GM23338 (cell line): Measurements from ENCODE around the gene TMCO4. TPM values are rescaled to one million over a fixed set of nuclear protein-coding genes. Genes with fewer than 3 reads are reported as not detected.

Experiments
- ATAC-seq: fragments of 200-7000 bp; cut with Tn5 transposase; 3 replicates; pipeline ENCODE4 v1.9.1; 2020
- DNase-seq: peaks from one replicate; pipeline ENCODE4 v3.0.0-alpha.2; 2015; ENCODE audit warnings: low spot score
- H2AFZ ChIP-seq: fragments of 200-600 bp; sonication (generic); 2 replicates; pipeline ENCODE4 v1.8.0; 2016; ENCODE audit warnings: antibody characterized with exemption, mild to moderate bottlenecking, moderate library complexity
- H3F3A ChIP-seq: fragments of 200-600 bp; sonication (generic); replicated peaks from 2 replicates; pipeline ENCODE4 v1.8.0; 2017; ENCODE audit warnings: antibody characterized with exemption, mixed run types, low read depth
- H3K27ac ChIP-seq: fragments of 200-600 bp; sonication (generic); 2 replicates; pipeline ENCODE4 v1.6.1; 2016; ENCODE audit warnings: low read depth
- H3K27me3 ChIP-seq: fragments of 200-600 bp; sonication (generic); 2 replicates; pipeline ENCODE4 v1.8.0; 2016; ENCODE audit warnings: mild to moderate bottlenecking, mixed run types, moderate library complexity; ENCODE audit not compliant: insufficient read depth
- H3K36me3 ChIP-seq: fragments of 200-600 bp; sonication (generic); 2 replicates; pipeline ENCODE4 v1.8.0; 2016; ENCODE audit warnings: mild to moderate bottlenecking; ENCODE audit not compliant: insufficient read depth
- H3K4me1 ChIP-seq: fragments of 200-600 bp; sonication (generic); 2 replicates; pipeline ENCODE4 v1.8.0; 2016; ENCODE audit warnings: mild to moderate bottlenecking, moderate library complexity; ENCODE audit not compliant: insufficient read depth
- H3K4me2 ChIP-seq: fragments of 200-600 bp; sonication (generic); 2 replicates; pipeline ENCODE4 v1.7.1; 2017; ENCODE audit warnings: mixed run types
- H3K4me3 ChIP-seq: fragments of 200-600 bp; sonication (generic); 2 replicates; pipeline ENCODE4 v1.6.1; 2016; ENCODE audit warnings: mixed run types
- H3K79me2 ChIP-seq: fragments of 200-600 bp; sonication (generic); replicated peaks from 2 replicates; pipeline ENCODE4 v1.8.0; 2017; ENCODE audit warnings: mild to moderate bottlenecking; ENCODE audit not compliant: insufficient read depth
- H3K9me2 ChIP-seq: fragments of 200-600 bp; sonication (generic); 2 replicates; pipeline ENCODE4 v1.8.0; 2017; ENCODE audit not compliant: insufficient read depth
- H4K20me1 ChIP-seq: fragments of 200-600 bp; sonication (generic); replicated peaks from 2 replicates; pipeline ENCODE4 v1.8.0; 2017; ENCODE audit warnings: mild to moderate bottlenecking; ENCODE audit not compliant: insufficient read depth
- H3K27ac Mint-ChIP-seq: 2 replicates; pipeline ENCODE4 v1.8.0; 2020; ENCODE audit warnings: inconsistent platforms, mild to moderate bottlenecking, moderate library complexity, mixed read lengths
- H3K27me3 Mint-ChIP-seq: 3 replicates; pipeline ENCODE4 v1.8.0; 2022; ENCODE audit warnings: low read depth, mild to moderate bottlenecking, moderate library complexity, mixed read lengths, inconsistent platforms; ENCODE audit not compliant: insufficient read depth, poor library complexity
- H3K36me3 Mint-ChIP-seq: 3 replicates; pipeline ENCODE4 v1.8.0; 2021; ENCODE audit warnings: low read depth, mild to moderate bottlenecking, inconsistent platforms, moderate library complexity, mixed read lengths
- H3K4me1 Mint-ChIP-seq: 3 replicates; pipeline ENCODE4 v1.8.0; 2020; ENCODE audit warnings: mild to moderate bottlenecking, inconsistent platforms, mixed read lengths
- H3K4me3 Mint-ChIP-seq: 3 replicates; pipeline ENCODE4 v1.8.0; 2021; ENCODE audit warnings: moderate library complexity, mild to moderate bottlenecking, inconsistent platforms, mixed read lengths
- H3K9me3 Mint-ChIP-seq: 3 replicates; pipeline ENCODE4 v1.8.0; 2020; ENCODE audit warnings: moderate library complexity, mild to moderate bottlenecking, inconsistent platforms, mixed read lengths
- CREB1 ChIP-seq: fragments of 250-450 bp; sonication (Bioruptor Pico); IDR thresholded peaks from 2 replicates; pipeline ENCODE4 v1.5.0; 2020; ENCODE audit warnings: low read depth, mild to moderate bottlenecking, moderate library complexity
- EZH2 ChIP-seq: fragments of 200-600 bp; sonication (generic); IDR thresholded peaks from one replicate; pipeline ENCODE4 v1.8.0; 2017; ENCODE audit warnings: antibody characterized with exemption, mild to moderate bottlenecking, low read depth; ENCODE audit not compliant: unreplicated experiment
- EZH2phosphoT487 ChIP-seq: fragments of 200-600 bp; sonication (generic); IDR thresholded peaks from one replicate; pipeline ENCODE4 v1.8.1; 2018; ENCODE audit warnings: antibody characterized with exemption; ENCODE audit not compliant: unreplicated experiment
- POLR2AphosphoS5 ChIP-seq: IDR thresholded peaks from 2 replicates; pipeline ENCODE4 v1.6.1; 2016; ENCODE audit warnings: antibody characterized with exemption, low read depth
- polyA plus RNA-seq: library from polyadenylated mRNA; unstranded; fragments of >200 nt; fragmentation: Nextera tagmentation; extraction: Ambion mirVana; gene quantifications from 2 replicates; pipeline ENCODE4 v1.2.1, GENCODE V29; 2016
- total RNA-seq: library from RNA; depleted of rRNA; stranded (reverse); fragments of >200 nt; shearing (Covaris generic); gene quantifications from 2 replicates; pipeline ENCODE4 v1.2.3, GENCODE V29; 2014
- TF ChIP-seq, protein P1 (sequence below): IDR thresholded peaks from one replicate; pipeline ENCODE4 v1.6.1; 2018; ENCODE audit warnings: antibody characterized with exemption; ENCODE audit not compliant: unreplicated experiment
- TF ChIP-seq, protein P2 (sequence below): IDR thresholded peaks from 2 replicates; pipeline ENCODE4 v1.6.1; 2016; ENCODE audit warnings: antibody characterized with exemption

Gene TMCO4
- total and polyA plus RNA-seq, 2 experiments from 2014 or later, result 2.6 to 6.9 TPM

DNA sequence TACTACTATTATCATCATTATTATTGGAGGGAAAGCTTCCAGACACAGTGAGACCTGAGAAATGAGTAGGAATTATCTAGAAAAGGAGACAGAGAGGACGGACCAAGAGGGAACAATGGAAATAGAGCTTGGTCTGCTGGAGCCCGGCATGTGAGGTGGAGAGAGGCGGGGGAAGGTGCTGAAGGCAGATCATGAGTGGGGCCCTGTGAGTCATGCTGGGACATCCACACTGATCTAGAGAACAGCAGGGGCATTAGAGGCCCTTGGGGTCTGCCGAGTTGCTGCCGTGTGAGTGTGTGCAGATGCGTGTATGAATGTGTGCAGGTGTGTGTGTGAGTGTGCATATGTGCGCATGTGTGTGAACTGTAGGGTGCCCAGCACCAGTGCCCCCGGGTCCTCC lies 65.7 kb downstream of the TMCO4 start:
- no peak overlapping the region for H3K27ac ChIP-seq
- H2AFZ ChIP-seq, result no peak overlapping the region
- H3K79me2 ChIP-seq, result no peaks in the 10 kb centered on the region
- Mint-ChIP-seq H3K36me3 (no peaks in the 10 kb centered on the region; the same call in 2 of the 3 replicates), H3K4me1 (no peaks in the 10 kb centered on the region), H3K27ac (no peak overlapping the region), H3K27me3 (peaks cover 4% of the 10 kb centered on the region), H3K9me3 (peaks cover 9% of the 10 kb centered on the region; the same call in 1 of the 3 replicates), H3K4me3 (no peak overlapping the region)
- DNase-seq, result no peak
- no peaks in the 10 kb centered on the region for H3F3A ChIP-seq
- no peaks in the 10 kb centered on the region for H3K27me3 ChIP-seq
- no peak overlapping the region for H3K4me2 ChIP-seq
- no peaks in the 10 kb centered on the region for H3K36me3 ChIP-seq
- H3K9me2 ChIP-seq, result no peaks in the 10 kb centered on the region
- H3K4me3 ChIP-seq, result no peak overlapping the region
- TF ChIP-seq POLR2AphosphoS5 (no peak), EZH2phosphoT487 (no peak)
- no peaks in the 10 kb centered on the region for H3K4me1 ChIP-seq
- no peak for ATAC-seq
- no peaks in the 10 kb centered on the region; the same call in 1 of the 2 replicates for H4K20me1 ChIP-seq

DNA sequence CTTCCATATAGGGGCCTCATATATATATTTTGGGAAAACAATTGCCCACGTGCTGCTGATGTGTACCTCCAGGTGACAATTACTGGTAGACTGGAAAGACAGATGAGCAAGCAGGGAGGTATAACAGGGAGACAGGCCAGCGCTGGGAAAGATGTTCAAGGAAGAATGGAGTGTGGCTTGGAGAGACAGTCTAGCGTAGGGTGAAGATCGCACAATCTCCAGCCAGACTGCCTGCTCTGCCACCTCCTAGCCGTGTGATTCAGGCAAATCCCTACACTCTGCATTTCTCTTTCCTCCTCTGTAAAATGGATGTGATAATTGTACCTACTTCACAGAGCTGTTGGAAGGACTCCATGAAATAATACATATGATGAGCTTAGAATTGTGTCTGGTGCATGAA lies 66.1 kb downstream of the TMCO4 start:
- Mint-ChIP-seq H3K9me3 (peaks cover 9% of the 10 kb centered on the region; the same call in 1 of the 3 replicates), H3K4me3 (no peak overlapping the region), H3K27me3 (peaks cover 4% of the 10 kb centered on the region), H3K36me3 (no peaks in the 10 kb centered on the region; the same call in 2 of the 3 replicates), H3K4me1 (no peaks in the 10 kb centered on the region), H3K27ac (no peak overlapping the region)
- Histone ChIP-seq H2AFZ (no peak overlapping the region), H3K4me2 (no peak overlapping the region), H4K20me1 (no peaks in the 10 kb centered on the region; the same call in 1 of the 2 replicates), H3K9me2 (no peaks in the 10 kb centered on the region), H3F3A (no peaks in the 10 kb centered on the region), H3K4me3 (no peak overlapping the region), H3K79me2 (no peaks in the 10 kb centered on the region), H3K36me3 (no peaks in the 10 kb centered on the region), H3K27ac (no peak overlapping the region), H3K4me1 (no peaks in the 10 kb centered on the region), H3K27me3 (no peaks in the 10 kb centered on the region)
- ATAC-seq (no peak), DNase-seq (no peak)
- no peak for TF ChIP-seq EZH2phosphoT487
- TF ChIP-seq, protein P1, sequence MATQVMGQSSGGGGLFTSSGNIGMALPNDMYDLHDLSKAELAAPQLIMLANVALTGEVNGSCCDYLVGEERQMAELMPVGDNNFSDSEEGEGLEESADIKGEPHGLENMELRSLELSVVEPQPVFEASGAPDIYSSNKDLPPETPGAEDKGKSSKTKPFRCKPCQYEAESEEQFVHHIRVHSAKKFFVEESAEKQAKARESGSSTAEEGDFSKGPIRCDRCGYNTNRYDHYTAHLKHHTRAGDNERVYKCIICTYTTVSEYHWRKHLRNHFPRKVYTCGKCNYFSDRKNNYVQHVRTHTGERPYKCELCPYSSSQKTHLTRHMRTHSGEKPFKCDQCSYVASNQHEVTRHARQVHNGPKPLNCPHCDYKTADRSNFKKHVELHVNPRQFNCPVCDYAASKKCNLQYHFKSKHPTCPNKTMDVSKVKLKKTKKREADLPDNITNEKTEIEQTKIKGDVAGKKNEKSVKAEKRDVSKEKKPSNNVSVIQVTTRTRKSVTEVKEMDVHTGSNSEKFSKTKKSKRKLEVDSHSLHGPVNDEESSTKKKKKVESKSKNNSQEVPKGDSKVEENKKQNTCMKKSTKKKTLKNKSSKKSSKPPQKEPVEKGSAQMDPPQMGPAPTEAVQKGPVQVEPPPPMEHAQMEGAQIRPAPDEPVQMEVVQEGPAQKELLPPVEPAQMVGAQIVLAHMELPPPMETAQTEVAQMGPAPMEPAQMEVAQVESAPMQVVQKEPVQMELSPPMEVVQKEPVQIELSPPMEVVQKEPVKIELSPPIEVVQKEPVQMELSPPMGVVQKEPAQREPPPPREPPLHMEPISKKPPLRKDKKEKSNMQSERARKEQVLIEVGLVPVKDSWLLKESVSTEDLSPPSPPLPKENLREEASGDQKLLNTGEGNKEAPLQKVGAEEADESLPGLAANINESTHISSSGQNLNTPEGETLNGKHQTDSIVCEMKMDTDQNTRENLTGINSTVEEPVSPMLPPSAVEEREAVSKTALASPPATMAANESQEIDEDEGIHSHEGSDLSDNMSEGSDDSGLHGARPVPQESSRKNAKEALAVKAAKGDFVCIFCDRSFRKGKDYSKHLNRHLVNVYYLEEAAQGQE, result no peak
- TF ChIP-seq, protein P2, sequence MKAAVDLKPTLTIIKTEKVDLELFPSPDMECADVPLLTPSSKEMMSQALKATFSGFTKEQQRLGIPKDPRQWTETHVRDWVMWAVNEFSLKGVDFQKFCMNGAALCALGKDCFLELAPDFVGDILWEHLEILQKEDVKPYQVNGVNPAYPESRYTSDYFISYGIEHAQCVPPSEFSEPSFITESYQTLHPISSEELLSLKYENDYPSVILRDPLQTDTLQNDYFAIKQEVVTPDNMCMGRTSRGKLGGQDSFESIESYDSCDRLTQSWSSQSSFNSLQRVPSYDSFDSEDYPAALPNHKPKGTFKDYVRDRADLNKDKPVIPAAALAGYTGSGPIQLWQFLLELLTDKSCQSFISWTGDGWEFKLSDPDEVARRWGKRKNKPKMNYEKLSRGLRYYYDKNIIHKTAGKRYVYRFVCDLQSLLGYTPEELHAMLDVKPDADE, result no peak
- no peak for TF ChIP-seq CREB1 (CRISPR knock-in tag)
- TF ChIP-seq EZH2, result no peak
